HEK293 (cell line): Measurements from ENCODE around the gene CBLL1.

Experiments used
- CTCF ChIA-PET: fragments of 350-600 bp; formaldehyde crosslinking; extraction: SDS; loops from one replicate; lab custom pipeline; 2021; ENCODE audit warnings: antibody characterized with exemption; lab: Yijun Ruan, JAX
- POLR2A ChIA-PET: fragments of 300-600 bp; formaldehyde crosslinking; extraction: SDS; loops from one replicate; lab custom pipeline; 2020; ENCODE audit warnings: antibody characterized with exemption, inconsistent platforms; lab: Yijun Ruan, JAX
- H3K27ac ChIP-seq: fragments of 200-500 bp; sonication (Bioruptor generic); 2 replicates; pipeline ENCODE4 v1.5.1; 2014; ENCODE audit warnings: low read depth, low read length, control low read depth, inconsistent platforms; ENCODE audit errors: extremely low read depth
- H3K36me3 ChIP-seq, 2 experiments: fragments of 200-500 bp in 1 of 2; sonication (Bioruptor generic) in 1 of 2; 1 replicate in 1 of 2; 2 replicates in 1 of 2; pipeline ENCODE4 v1.5.1; 2014 to 2017; ENCODE audit warnings: inconsistent platforms in 2 of 2, low read length in 2 of 2; ENCODE audit not compliant: control insufficient read depth in 2 of 2, insufficient read depth in 1 of 2
- H3K4me1 ChIP-seq: fragments of 200-500 bp; sonication (Bioruptor generic); 2 replicates; pipeline ENCODE4 v1.5.1; 2014; ENCODE audit warnings: mild to moderate bottlenecking, low read length, inconsistent platforms; ENCODE audit not compliant: control insufficient read depth, insufficient read depth
- H3K4me3 ChIP-seq: 2 replicates; pipeline ENCODE4 v1.5.1; 2011; ENCODE audit warnings: low read depth, mild to moderate bottlenecking, control low read depth, low read length, moderate library complexity
- H3K9me3 ChIP-seq: fragments of 200-500 bp; sonication (Bioruptor generic); 2 replicates; pipeline ENCODE4 v1.5.1; 2014; ENCODE audit warnings: low read depth, low read length, inconsistent platforms; ENCODE audit not compliant: control insufficient read depth, insufficient read depth
- KLF9 ChIP-seq: fragments of 450-650 bp; formaldehyde crosslinking; IDR thresholded peaks from 2 replicates; pipeline ENCODE4 v1.5.1; 2016; ENCODE audit warnings: missing biosample characterization, missing genetic modification characterization, low read depth
- OSR2 ChIP-seq: fragments of 450-650 bp; formaldehyde crosslinking; IDR thresholded peaks from 2 replicates; pipeline ENCODE4 v1.5.1; 2016; ENCODE audit warnings: missing biosample characterization, missing genetic modification characterization
- PRDM6 ChIP-seq: fragments of 450-650 bp; formaldehyde crosslinking; IDR thresholded peaks from 2 replicates; pipeline ENCODE4 v1.5.1; 2017; ENCODE audit warnings: missing biosample characterization, missing genetic modification characterization
- TRIM28 ChIP-seq: IDR thresholded peaks from 2 replicates; pipeline ENCODE4 v1.6.1; 2011; ENCODE audit warnings: low read length, control low read depth, borderline replicate concordance
- TSHZ1 ChIP-seq: fragments of 450-650 bp; formaldehyde crosslinking; IDR thresholded peaks from 2 replicates; pipeline ENCODE4 v1.5.1; 2016; ENCODE audit warnings: missing biosample characterization, missing genetic modification characterization, borderline replicate concordance
- WT1 ChIP-seq: fragments of 450-650 bp; formaldehyde crosslinking; IDR thresholded peaks from 2 replicates; pipeline ENCODE4 v1.5.1; 2016; ENCODE audit warnings: missing biosample characterization, missing genetic modification characterization
- ZBTB11 ChIP-seq: fragments of 450-650 bp; formaldehyde crosslinking; conservative IDR thresholded peaks from 2 replicates; pipeline ENCODE4 v1.5.1; 2016; ENCODE audit warnings: low read depth, missing biosample characterization, missing genetic modification characterization
- ZBTB17 ChIP-seq: fragments of 450-650 bp; formaldehyde crosslinking; IDR thresholded peaks from 2 replicates; pipeline ENCODE4 v1.5.1; 2016; ENCODE audit warnings: missing biosample characterization, missing genetic modification characterization
- ZBTB26 ChIP-seq: fragments of 450-650 bp; formaldehyde crosslinking; optimal IDR thresholded peaks from 2 replicates; pipeline ENCODE3; 2016; ENCODE audit warnings: missing biosample characterization, mild to moderate bottlenecking, missing genetic modification characterization
- ZFHX2 ChIP-seq: fragments of 450-650 bp; formaldehyde crosslinking; conservative IDR thresholded peaks from 2 replicates; pipeline ENCODE4 v1.5.1; 2016; ENCODE audit warnings: missing biosample characterization, missing genetic modification characterization
- ZNF132 ChIP-seq: fragments of 450-650 bp; formaldehyde crosslinking; IDR thresholded peaks from 2 replicates; pipeline ENCODE4 v1.5.1; 2017; ENCODE audit warnings: missing biosample characterization, missing genetic modification characterization, borderline replicate concordance
- ZNF202 ChIP-seq: fragments of 450-650 bp; formaldehyde crosslinking; IDR thresholded peaks from 2 replicates; pipeline ENCODE4 v1.5.1; 2016; ENCODE audit warnings: missing biosample characterization, missing genetic modification characterization, borderline replicate concordance
- ZNF335 ChIP-seq: fragments of 450-650 bp; formaldehyde crosslinking; conservative IDR thresholded peaks from 2 replicates; pipeline ENCODE4 v1.5.1; 2016; ENCODE audit warnings: missing biosample characterization, missing genetic modification characterization
- ZNF362 ChIP-seq: fragments of 450-650 bp; formaldehyde crosslinking; IDR thresholded peaks from 2 replicates; pipeline ENCODE4 v1.5.1; 2016; ENCODE audit warnings: missing biosample characterization, missing genetic modification characterization
- ZNF398 ChIP-seq: fragments of 450-650 bp; formaldehyde crosslinking; IDR thresholded peaks from 2 replicates; pipeline ENCODE4 v1.5.1; 2017; ENCODE audit warnings: missing biosample characterization, missing genetic modification characterization
- ZNF624 ChIP-seq: fragments of 450-650 bp; formaldehyde crosslinking; IDR thresholded peaks from 2 replicates; pipeline ENCODE4 v1.5.1; 2017; ENCODE audit warnings: missing biosample characterization, missing genetic modification characterization
- ZNF629 ChIP-seq: fragments of 450-650 bp; formaldehyde crosslinking; IDR thresholded peaks from 2 replicates; pipeline ENCODE4 v1.5.1; 2017; ENCODE audit warnings: missing biosample characterization, missing genetic modification characterization
- ZNF704 ChIP-seq: fragments of 450-650 bp; formaldehyde crosslinking; IDR thresholded peaks from 2 replicates; pipeline ENCODE4 v1.5.1; 2016; ENCODE audit warnings: missing biosample characterization, missing genetic modification characterization

Gene CBLL1

GRCh38 chr7:107799647-107800264 is 55.8 kb downstream of the CBLL1 start:
- POLR2A ChIA-PET, result no interaction called here
- TF ChIP-seq KLF9 (tag by site-specific recombination) (no peak), ZNF335 (tag by site-specific recombination) (no peak), ZFHX2 (tag by site-specific recombination) (no peak)
- H3K4me3 ChIP-seq, result no peak overlapping the region
- no peaks in the 10 kb centered on the region for H3K36me3 ChIP-seq
- no peak overlapping the region for H3K27ac ChIP-seq
- CTCF ChIA-PET, result interaction anchor here (0.9 to 1.3 kb wide), 3 partner anchors 16 to 79 kb away, joined by 3 to 5 read pairs (median 3); no protein-coding TSS in a partner anchor
- H3K4me1 ChIP-seq, result no peaks in the 10 kb centered on the region
- no peaks in the 10 kb centered on the region for H3K9me3 ChIP-seq

GRCh38 chr7:107803009-107803610 is 59.2 kb downstream of the CBLL1 start, which contains the start of gene SLC26A3:
SLC26A3 (minus strand) TSS chr7:107803223; CDS start chr7:107794509, 8,714 bp downstream.
- Histone ChIP-seq H3K4me3 (no peak within 1 kb of the TSS), H3K4me1 (no peaks in the 10 kb centered on the region), H3K36me3 (no peaks in the 10 kb centered on the region), H3K9me3 (no peaks in the 10 kb centered on the region), H3K27ac (no peak within 1 kb of the TSS)
- ChIA-PET POLR2A (no interaction called here), CTCF (interaction anchor here (1.2 kb wide), 1 partner anchor 72 kb away, joined by 3 read pairs; no protein-coding TSS in a partner anchor)
- no peak for TF ChIP-seq ZNF202 (tag by site-specific recombination)
- no peak for TF ChIP-seq PRDM6 (tag by site-specific recombination)
- no peak for TF ChIP-seq ZBTB11
- TF ChIP-seq OSR2 (tag by site-specific recombination), result no peak
- no peak for TF ChIP-seq ZNF624
- TF ChIP-seq TRIM28, result no peak
- no peak for TF ChIP-seq ZNF132 (tag by site-specific recombination)
- no peak for TF ChIP-seq TSHZ1 (tag by site-specific recombination)
- TF ChIP-seq ZNF629 (tag by site-specific recombination), result no peak
- TF ChIP-seq ZBTB26 (tag by site-specific recombination), result no peak
- TF ChIP-seq WT1 (tag by site-specific recombination), result no peak
- no peak for TF ChIP-seq ZNF398 (tag by site-specific recombination)
- TF ChIP-seq ZBTB17, result no peak
- TF ChIP-seq ZNF362 (tag by site-specific recombination), result no peak
- no peak for TF ChIP-seq ZNF704
